HepG2 (cell line): ENCODE results near the gene PWP1. TPM values are rescaled to one million over a fixed set of nuclear protein-coding genes. Genes with fewer than 3 reads are reported as not detected.
A peak's percentile ranks its signal among the peaks of the same experiment; 100 is the strongest.

Experiments used
- AKAP8 ChIP-seq: sonication (generic); formaldehyde crosslinking; IDR thresholded peaks from 2 replicates; pipeline ENCODE4 v1.5.1; 2020; ENCODE audit warnings: mild to moderate bottlenecking, missing genetic modification reagents
- GMEB1 ChIP-seq: sonication (generic); formaldehyde crosslinking; IDR thresholded peaks from 2 replicates; pipeline ENCODE4 v1.5.1; 2020; ENCODE audit warnings: missing genetic modification reagents, mild to moderate bottlenecking, borderline replicate concordance
- GTF2F1 ChIP-seq: fragments of 150-350 bp; IDR thresholded peaks from 2 replicates; pipeline ENCODE4 v1.6.1; 2014; ENCODE audit warnings: low read length
- HOXA3 ChIP-seq: sonication (generic); formaldehyde crosslinking; IDR thresholded peaks from 2 replicates; pipeline ENCODE4 v1.5.0; 2020; ENCODE audit warnings: missing genetic modification reagents
- MXI1 ChIP-seq: IDR thresholded peaks from 3 replicates; pipeline ENCODE4 v1.6.1; 2012; ENCODE audit warnings: low read depth, low read length, inconsistent platforms, borderline replicate concordance
- NRL ChIP-seq: sonication (generic); formaldehyde crosslinking; IDR thresholded peaks from 2 replicates; pipeline ENCODE4 v1.5.0; 2020; ENCODE audit warnings: missing genetic modification reagents, mild to moderate bottlenecking, moderate library complexity, borderline replicate concordance
- RAD51 ChIP-seq: fragments of 450-650 bp; IDR thresholded peaks from 2 replicates; pipeline ENCODE4 v1.6.1; 2016; ENCODE audit warnings: borderline replicate concordance
- RARA ChIP-seq: IDR thresholded peaks from 2 replicates; pipeline ENCODE4 v1.6.1; 2016; ENCODE audit warnings: missing genetic modification reagents, missing compliant biosample characterization
- SNAPC4 ChIP-seq: sonication (generic); formaldehyde crosslinking; IDR thresholded peaks from 2 replicates; pipeline ENCODE4 v1.4.0; 2020; ENCODE audit warnings: mild to moderate bottlenecking, missing genetic modification reagents
- SNRNP70 ChIP-seq: fragments of 200-400 bp; formaldehyde crosslinking; IDR thresholded peaks from 2 replicates; pipeline ENCODE4 v1.6.1; 2017; ENCODE audit warnings: mild to moderate bottlenecking, low read depth, low read length, moderate library complexity
- SP1 ChIP-seq, 2 experiments: fragments of 450-650 bp in 1 of 2; sonication (generic) in 1 of 2; formaldehyde crosslinking in 1 of 2; IDR thresholded peaks; 2 replicates each; pipeline versions ENCODE4 v1.4.0 to v1.6.1; 2016 to 2020; ENCODE audit warnings: missing genetic modification reagents in 1 of 2
- STAT5B ChIP-seq: sonication (generic); formaldehyde crosslinking; IDR thresholded peaks from 2 replicates; pipeline ENCODE4 v1.4.0; 2020; ENCODE audit warnings: missing genetic modification reagents
- TP53 ChIP-seq: sonication (generic); formaldehyde crosslinking; conservative IDR thresholded peaks from 2 replicates; pipeline ENCODE4 v1.4.0; 2020; ENCODE audit warnings: missing genetic modification reagents
- ZBTB38 ChIP-seq: sonication (generic); formaldehyde crosslinking; IDR thresholded peaks from 2 replicates; pipeline ENCODE4 v1.5.1; 2020; ENCODE audit warnings: mild to moderate bottlenecking, missing genetic modification reagents
- ZNF20 ChIP-seq: sonication (generic); formaldehyde crosslinking; IDR thresholded peaks from 2 replicates; pipeline ENCODE4 v1.4.0; 2020; ENCODE audit warnings: mild to moderate bottlenecking, moderate library complexity, missing genetic modification reagents
- ZNF512B ChIP-seq: sonication (generic); formaldehyde crosslinking; IDR thresholded peaks from 2 replicates; pipeline ENCODE4 v1.5.1; 2020; ENCODE audit warnings: missing genetic modification reagents, mild to moderate bottlenecking, borderline replicate concordance
- ZSCAN21 ChIP-seq: sonication (generic); formaldehyde crosslinking; IDR thresholded peaks from 2 replicates; pipeline ENCODE4 v1.8.0; 2022; ENCODE audit warnings: mild to moderate bottlenecking, missing genetic modification reagents, moderate library complexity, borderline replicate concordance
- ZSCAN9 ChIP-seq: IDR thresholded peaks from 2 replicates; pipeline ENCODE4 v1.6.1; 2016; ENCODE audit warnings: borderline replicate concordance
- ZXDC ChIP-seq: sonication (generic); formaldehyde crosslinking; IDR thresholded peaks from 2 replicates; pipeline ENCODE4 v1.5.0; 2020; ENCODE audit warnings: mild to moderate bottlenecking, missing genetic modification reagents
- polyA plus RNA-seq, 8 experiments: library from polyadenylated mRNA; depleted of rRNA in 3 of 8; stranded (reverse) in 7 of 8; unstranded in 1 of 8; fragments of >200 nt; fragmentation: Illumina TruSeq in 4 of 8; extraction: Trizol in 4 of 8; gene quantifications; 2 replicates each; pipeline versions ENCODE4 v1.2.1 to v1.2.3, GENCODE V29; 2011 to 2016; ENCODE audit warnings: low read depth in 4 of 8, missing spikeins in 1 of 8, mixed read lengths in 1 of 8; ENCODE audit not compliant: insufficient read depth in 1 of 8
- total RNA-seq, 5 experiments: library from RNA; depleted of rRNA; stranded (reverse); fragments of >200 nt; fragmentation: Illumina TruSeq; extraction: Trizol; gene quantifications; 2 replicates each; pipeline ENCODE4 v1.2.3, GENCODE V29; 2016; ENCODE audit warnings: low read depth in 1 of 5

PWP1 gene
- total and polyA plus RNA-seq, 2 of the 13 experiments (the other 11 are each of a cell fraction or from before 2014, with no cell fraction given) = 65.9 to 70.2 TPM

- TF ChIP-seq RARA (CRISPR knock-in tag) = no peak
- TF ChIP-seq SNAPC4 = no peak
- TF ChIP-seq HOXA3 (CRISPR knock-in tag) = no peak
- TF ChIP-seq ZBTB38 (CRISPR knock-in tag) = no peak
- no peak for TF ChIP-seq SP1 (IDR thresholded peaks at IDR 0.05)
- no peak for TF ChIP-seq SP1 (CRISPR knock-in tag; IDR thresholded peaks at IDR 0.05)
- TF ChIP-seq ZNF20 (CRISPR knock-in tag) = no peak
- no peak for TF ChIP-seq MXI1
- peak; percentile 95 for TF ChIP-seq RAD51
- no peak for TF ChIP-seq SNRNP70
- TF ChIP-seq ZSCAN9 (CRISPR knock-in tag) = no peak; the same call in 1 of the 2 replicates
- TF ChIP-seq GTF2F1 = peak; percentile 65; the same call in 1 of the 2 replicates
- TF ChIP-seq ZSCAN21 (CRISPR knock-in tag) = no peak
- 0 out of 2 replicates have a peak, but pooled peaks have one; percentile 1 for TF ChIP-seq TP53 (CRISPR knock-in tag)
- TF ChIP-seq ZNF512B (CRISPR knock-in tag) = no peak
- no peak for TF ChIP-seq ZXDC (CRISPR knock-in tag)
- no peak for TF ChIP-seq NRL
- TF ChIP-seq STAT5B (CRISPR knock-in tag) = no peak
- no peak for TF ChIP-seq AKAP8 (CRISPR knock-in tag)
- no peak for TF ChIP-seq GMEB1 (CRISPR knock-in tag)
Measured at GRCh38 chr12:107684990-107685359, 624 bp upstream of the PWP1 start (continued).
